DMS153 treated with DMSO at 0.1 percent for 48 hours (cell line): ENCODE results near the gene PCDHA3.
"Not testable (repeated sequence)": the region's sequence is repeated elsewhere in the genome, so short reads cannot be mapped to it uniquely, and the experiment has no call there.

Experiments
- DNase-seq: peaks from one replicate; lab custom pipeline; 2025; ENCODE audit not compliant: unreplicated experiment; lab: John Stamatoyannopoulos, UW

PCDHA3 gene

DNA sequence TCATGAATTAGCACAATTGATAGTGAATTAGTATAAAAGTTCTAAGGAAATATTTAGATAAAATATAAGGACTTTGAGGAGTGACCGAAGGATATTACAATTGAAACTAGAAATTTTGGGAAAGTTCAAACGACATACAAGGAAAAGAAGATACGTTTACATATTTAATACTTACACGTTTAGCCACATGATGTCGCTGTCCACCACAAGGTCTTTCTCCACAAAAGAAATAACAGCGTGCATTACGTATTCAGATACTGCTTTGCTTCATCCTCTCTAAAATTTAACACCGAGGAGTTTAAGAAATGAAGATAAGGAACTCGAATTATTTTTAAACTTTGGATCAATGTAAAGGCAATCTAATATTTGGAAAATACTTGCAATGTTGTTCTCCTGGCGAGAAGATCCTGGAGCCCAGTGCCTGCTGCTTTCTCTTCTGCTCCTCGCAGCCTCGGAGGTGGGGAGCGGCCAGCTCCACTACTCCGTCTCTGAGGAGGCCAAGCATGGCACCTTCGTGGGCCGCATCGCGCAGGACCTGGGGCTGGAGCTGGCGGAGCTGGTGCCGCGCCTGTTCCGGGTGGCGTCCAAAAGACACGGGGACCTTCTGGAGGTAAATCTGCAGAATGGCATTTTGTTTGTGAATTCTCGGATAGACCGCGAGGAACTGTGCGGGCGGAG, at the start of gene PCDHA3:
Gene PCDHA3, plus strand, starts transcription at position 242 of the 678 bp plus-strand sequence.
- no peak for DNase-seq

DNA sequence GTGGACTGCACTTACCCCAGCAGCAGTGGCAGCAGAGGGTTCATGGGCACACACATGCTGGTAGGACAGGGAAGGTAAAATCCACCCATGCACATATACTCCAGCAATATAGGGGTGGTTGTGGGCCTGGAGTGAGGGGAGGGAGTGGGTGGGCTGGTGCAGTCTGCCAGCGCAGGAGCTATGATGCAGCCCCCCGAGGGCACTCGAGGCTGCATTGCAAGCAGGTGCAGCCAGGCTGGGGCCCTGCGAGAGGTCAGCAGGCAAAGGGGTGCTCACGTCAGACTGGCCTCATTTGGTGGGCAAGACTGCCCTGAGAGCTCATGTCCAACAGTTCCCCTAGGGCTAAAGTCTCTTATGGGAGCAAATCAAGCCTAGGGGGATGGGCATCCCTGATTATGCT, 47.3 kb upstream of the PCDHA3 start:
- no peak for DNase-seq

GRCh38 chr5:140764177-140764973, 36.5 kb upstream of the PCDHA3 start:
- DNase-seq = no peak

DNA sequence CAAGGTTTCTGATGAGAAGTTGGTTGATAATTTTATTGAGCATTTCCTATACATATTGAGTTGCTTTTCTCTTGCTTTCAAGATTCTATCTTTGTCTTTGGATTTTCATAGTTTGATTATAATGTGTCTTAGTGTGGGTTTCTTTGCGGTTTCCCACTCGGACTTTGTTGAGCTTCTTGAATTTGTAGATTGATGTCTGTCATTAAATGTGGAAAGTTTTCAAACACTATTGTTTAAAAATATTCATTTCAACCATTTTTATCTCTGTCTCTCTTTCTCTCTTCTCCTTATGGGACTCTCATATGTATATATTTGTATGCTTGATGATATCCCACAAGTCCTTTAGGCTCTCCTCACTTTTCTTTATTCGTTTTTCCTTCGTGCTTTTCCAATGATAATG, 33.4 kb upstream of the PCDHA3 start:
- no peak for DNase-seq

- DNase-seq = no peak
These were observed 20.3 kb upstream of the PCDHA3 start for GRCh38 chr5:140780512-140780911.

DNA sequence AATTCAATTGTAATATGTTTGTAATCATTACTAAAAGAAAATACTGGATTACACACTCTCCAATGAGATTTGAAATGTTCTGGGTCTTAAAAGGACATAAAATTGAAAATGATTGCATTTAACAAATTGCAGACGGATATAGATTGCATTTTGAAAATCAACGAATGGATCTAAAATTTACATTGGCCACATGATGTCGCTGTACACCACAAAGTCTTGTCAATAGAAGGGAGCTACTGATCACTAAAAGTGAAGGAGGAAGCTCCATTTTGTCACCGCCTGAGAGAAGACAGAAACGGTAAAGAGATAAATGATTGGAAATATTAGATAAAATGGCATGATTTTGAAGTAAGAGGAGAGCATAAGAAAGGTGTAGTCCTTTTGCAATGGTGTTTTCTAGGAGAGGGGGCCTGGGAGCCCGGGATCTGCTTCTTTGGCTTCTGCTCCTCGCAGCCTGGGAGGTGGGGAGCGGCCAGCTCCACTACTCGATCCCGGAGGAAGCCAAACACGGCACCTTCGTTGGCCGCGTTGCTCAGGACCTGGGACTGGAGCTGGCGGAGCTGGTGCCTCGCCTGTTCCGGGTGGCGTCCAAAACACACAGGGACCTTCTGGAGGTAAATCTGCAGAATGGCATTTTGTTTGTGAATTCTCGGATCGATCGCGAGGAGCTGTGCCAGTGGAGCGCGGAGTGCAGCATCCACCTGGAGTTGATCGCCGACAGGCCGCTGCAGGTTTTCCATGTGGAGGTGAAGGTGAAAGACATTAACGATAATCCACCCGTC, 14.8 kb upstream of the PCDHA3 start, which contains the start of gene PCDHA1:
Gene PCDHA1, plus strand, starts transcription at position 236 of the 782 bp plus-strand sequence.
- DNase-seq = no peak

DNA sequence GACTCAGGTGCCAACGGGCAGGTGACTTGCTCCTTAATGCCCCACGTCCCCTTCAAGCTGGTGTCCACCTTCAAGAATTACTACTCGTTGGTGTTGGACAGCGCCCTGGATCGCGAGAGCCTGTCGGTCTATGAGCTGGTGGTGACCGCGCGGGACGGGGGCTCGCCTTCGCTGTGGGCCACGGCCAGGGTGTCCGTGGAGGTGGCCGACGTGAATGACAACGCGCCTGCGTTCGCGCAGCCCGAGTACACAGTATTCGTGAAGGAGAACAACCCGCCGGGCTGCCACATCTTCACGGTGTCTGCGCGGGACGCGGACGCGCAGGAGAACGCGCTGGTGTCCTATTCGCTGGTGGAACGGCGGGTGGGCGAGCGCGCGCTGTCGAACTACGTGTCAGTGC, 13.4 kb upstream of the PCDHA3 start:
- not testable (repeated sequence) for DNase-seq

- DNase-seq = not testable (repeated sequence)
These were observed 12.9 kb upstream of the PCDHA3 start for GRCh38 chr5:140787849-140788504.

GRCh38 chr5:140791089-140791488, 9.8 kb upstream of the PCDHA3 start:
- no peak for DNase-seq

GRCh38 chr5:140794595-140795258, 6.1 kb upstream of the PCDHA3 start, which contains the start of gene PCDHA2:
Gene PCDHA2 (plus strand): TSS chr5:140794852.
- DNase-seq = no peak

GRCh38 chr5:140795259-140795641, 5.6 kb upstream of the PCDHA3 start:
- DNase-seq = no peak

GRCh38 chr5:140796072-140796717, 4.7 kb upstream of the PCDHA3 start:
- not testable (repeated sequence) for DNase-seq

GRCh38 chr5:140796718-140797095, 4.2 kb upstream of the PCDHA3 start:
- no peak for DNase-seq

GRCh38 chr5:140801494-140801841, 611 bp downstream of the PCDHA3 start:
- DNase-seq = no peak

- not testable (repeated sequence) for DNase-seq
These were observed 1.5 kb downstream of the PCDHA3 start for GRCh38 chr5:140802381-140802780.

GRCh38 chr5:140802781-140803271, 2.0 kb downstream of the PCDHA3 start:
- no peak for DNase-seq

GRCh38 chr5:140806834-140807775, 6.2 kb downstream of the PCDHA3 start, which contains the start of gene PCDHA4:
Gene PCDHA4 (plus strand): TSS chr5:140807068.
- no peak for DNase-seq

DNA sequence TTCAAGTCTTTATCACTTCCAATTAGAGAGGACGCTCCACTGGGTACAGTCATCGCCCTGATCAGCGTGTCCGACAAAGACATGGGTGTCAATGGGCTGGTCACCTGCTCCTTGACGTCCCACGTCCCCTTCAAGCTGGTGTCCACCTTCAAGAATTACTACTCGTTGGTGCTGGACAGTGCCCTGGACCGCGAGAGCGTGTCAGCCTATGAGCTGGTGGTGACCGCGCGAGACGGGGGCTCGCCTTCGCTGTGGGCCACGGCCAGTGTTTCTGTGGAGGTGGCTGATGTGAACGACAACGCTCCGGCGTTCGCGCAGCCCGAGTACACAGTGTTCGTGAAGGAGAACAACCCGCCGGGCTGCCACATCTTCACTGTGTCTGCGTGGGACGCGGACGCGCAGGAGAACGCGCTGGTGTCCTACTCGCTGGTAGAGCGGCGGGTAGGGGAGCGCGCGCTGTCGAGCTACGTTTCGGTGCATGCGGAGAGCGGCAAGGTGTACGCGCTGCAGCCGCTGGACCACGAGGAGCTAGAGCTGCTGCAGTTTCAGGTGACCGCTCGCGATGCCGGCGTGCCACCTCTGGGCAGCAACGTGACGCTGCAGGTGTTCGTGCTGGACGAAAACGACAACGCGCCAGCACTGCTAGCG, 7.5 kb downstream of the PCDHA3 start:
- DNase-seq = not testable (repeated sequence)
